ENCODE data around the gene PRAME. TPM values are rescaled to one million over a fixed set of nuclear protein-coding genes. Genes with fewer than 3 reads are reported as not detected.

PRAME gene
- total RNA-seq, 1 donor from 2014 or later: 2.2 TPM

DNA sequence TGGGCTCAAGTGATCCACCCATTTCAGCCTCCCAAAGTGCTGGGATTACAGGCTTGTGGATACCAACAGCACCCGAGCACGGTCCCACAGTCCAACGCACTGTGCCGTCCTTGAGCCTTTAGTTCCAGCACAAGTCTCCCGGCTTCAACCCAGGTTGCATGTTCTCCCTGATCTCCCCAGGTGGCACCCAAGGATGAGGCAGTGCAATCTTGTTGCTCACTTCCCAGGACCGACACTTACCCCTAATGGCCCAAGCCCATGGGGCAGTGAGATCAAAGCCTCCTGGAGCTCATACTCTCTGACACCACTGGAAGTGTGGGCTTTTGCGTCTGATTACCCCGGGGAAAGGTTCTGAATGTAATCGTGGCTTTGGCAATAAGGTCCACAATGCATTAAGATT lies 3.5 kb downstream of the PRAME start:
- TF ChIP-seq, protein P1, sequence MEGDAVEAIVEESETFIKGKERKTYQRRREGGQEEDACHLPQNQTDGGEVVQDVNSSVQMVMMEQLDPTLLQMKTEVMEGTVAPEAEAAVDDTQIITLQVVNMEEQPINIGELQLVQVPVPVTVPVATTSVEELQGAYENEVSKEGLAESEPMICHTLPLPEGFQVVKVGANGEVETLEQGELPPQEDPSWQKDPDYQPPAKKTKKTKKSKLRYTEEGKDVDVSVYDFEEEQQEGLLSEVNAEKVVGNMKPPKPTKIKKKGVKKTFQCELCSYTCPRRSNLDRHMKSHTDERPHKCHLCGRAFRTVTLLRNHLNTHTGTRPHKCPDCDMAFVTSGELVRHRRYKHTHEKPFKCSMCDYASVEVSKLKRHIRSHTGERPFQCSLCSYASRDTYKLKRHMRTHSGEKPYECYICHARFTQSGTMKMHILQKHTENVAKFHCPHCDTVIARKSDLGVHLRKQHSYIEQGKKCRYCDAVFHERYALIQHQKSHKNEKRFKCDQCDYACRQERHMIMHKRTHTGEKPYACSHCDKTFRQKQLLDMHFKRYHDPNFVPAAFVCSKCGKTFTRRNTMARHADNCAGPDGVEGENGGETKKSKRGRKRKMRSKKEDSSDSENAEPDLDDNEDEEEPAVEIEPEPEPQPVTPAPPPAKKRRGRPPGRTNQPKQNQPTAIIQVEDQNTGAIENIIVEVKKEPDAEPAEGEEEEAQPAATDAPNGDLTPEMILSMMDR (conservative IDR thresholded peaks at IDR 0.05; ENCODE audit: low read depth, low read length): no peak
- H3K4me3 ChIP-seq (ENCODE audit: low read depth, low read length): no peak overlapping the region
- no peak for DNase-seq (ENCODE audit: low read depth)

DNA sequence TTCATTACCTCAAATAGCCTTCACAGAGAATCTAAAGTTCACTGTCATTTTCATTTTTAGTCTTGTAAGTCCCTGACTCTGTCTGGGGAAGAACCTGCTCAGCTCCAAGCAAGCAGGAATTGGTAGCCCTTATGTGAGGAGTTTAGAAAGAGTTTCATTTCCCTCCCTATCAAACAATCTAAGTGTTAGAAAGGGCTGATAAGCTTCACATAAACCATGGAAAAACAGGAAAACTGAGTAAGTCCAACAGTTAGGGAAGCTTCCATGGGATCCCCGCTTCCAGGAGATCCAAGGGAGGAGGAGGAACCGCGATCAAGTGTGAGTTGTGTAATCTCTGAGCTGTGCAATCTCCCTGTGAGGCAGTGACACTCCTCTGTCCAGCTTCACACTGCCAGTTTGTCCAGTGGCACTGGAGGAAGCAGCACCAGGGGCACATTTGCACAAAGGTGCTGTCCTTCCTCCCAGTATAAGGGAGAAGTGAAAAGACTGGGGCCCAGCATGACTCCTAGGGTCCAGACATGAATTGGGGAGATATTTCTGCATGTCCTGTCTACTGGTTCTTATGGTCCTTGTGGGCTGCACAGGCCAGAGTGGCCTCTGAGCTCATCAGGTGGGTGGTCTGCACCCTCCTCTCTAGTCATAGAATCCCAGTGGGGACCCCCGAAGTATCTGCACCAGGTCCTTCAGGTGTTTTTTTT lies 4.3 kb downstream of the PRAME start:
- TF ChIP-seq, protein P1 (conservative IDR thresholded peaks at IDR 0.05; ENCODE audit: low read depth, low read length): no peak
- no peak overlapping the region for H3K4me3 ChIP-seq (ENCODE audit: low read depth, low read length)
- DNase-seq (ENCODE audit: low read depth): no peak

GRCh38 chr22:22553735-22554586 lies 5.1 kb downstream of the PRAME start:
- TF ChIP-seq, protein P1 (conservative IDR thresholded peaks at IDR 0.05; ENCODE audit: low read depth, low read length): no peak
- DNase-seq (ENCODE audit: low read depth): no peak

GRCh38 chr22:22553141-22553540 lies 5.9 kb downstream of the PRAME start:
- TF ChIP-seq, protein P1 (conservative IDR thresholded peaks at IDR 0.05; ENCODE audit: low read depth, low read length): no peak
- H3K4me3 ChIP-seq (ENCODE audit: low read depth, low read length): no peak overlapping the region
- no peak for DNase-seq (ENCODE audit: low read depth)

More at GRCh38 chr22:22553735-22554586, 5.1 kb downstream of the PRAME start:
- no peak overlapping the region for H3K4me3 ChIP-seq (ENCODE audit: low read depth, low read length)

- TF ChIP-seq, protein P1 (conservative IDR thresholded peaks at IDR 0.05; ENCODE audit: low read depth, low read length): peak; percentile 15
- DNase-seq (ENCODE audit: low read depth): no peak
- no peak overlapping the region for H3K4me3 ChIP-seq (ENCODE audit: low read depth, low read length)
Observed at GRCh38 chr22:22552630-22553029, 6.4 kb downstream of the PRAME start.

GRCh38 chr22:22550789-22551434 lies 8.2 kb downstream of the PRAME start:
- DNase-seq (ENCODE audit: low read depth): no peak
- TF ChIP-seq, protein P1 (conservative IDR thresholded peaks at IDR 0.05; ENCODE audit: low read depth, low read length): no peak
- no peak overlapping the region for H3K4me3 ChIP-seq (ENCODE audit: low read depth, low read length)

All from epithelial cell of proximal tubule (primary cell).